GM23338 (cell line): Measurements from ENCODE around the gene GPR26. TPM values are rescaled to one million over a fixed set of nuclear protein-coding genes. Genes with fewer than 3 reads are reported as not detected.
A peak's percentile ranks its signal among the peaks of the same experiment; 100 is the strongest.

Experiments
- ATAC-seq: fragments of 200-7000 bp; cut with Tn5 transposase; 3 replicates; pipeline ENCODE4 v1.9.1; 2020
- DNase-seq: peaks from one replicate; pipeline ENCODE4 v3.0.0-alpha.2; 2015; ENCODE audit warnings: low spot score
- H2AFZ ChIP-seq: fragments of 200-600 bp; sonication (generic); 2 replicates; pipeline ENCODE4 v1.8.0; 2016; ENCODE audit warnings: antibody characterized with exemption, mild to moderate bottlenecking, moderate library complexity
- H3F3A ChIP-seq: fragments of 200-600 bp; sonication (generic); replicated peaks from 2 replicates; pipeline ENCODE4 v1.8.0; 2017; ENCODE audit warnings: antibody characterized with exemption, mixed run types, low read depth
- H3K27ac ChIP-seq: fragments of 200-600 bp; sonication (generic); 2 replicates; pipeline ENCODE4 v1.6.1; 2016; ENCODE audit warnings: low read depth
- H3K27me3 ChIP-seq: fragments of 200-600 bp; sonication (generic); 2 replicates; pipeline ENCODE4 v1.8.0; 2016; ENCODE audit warnings: mild to moderate bottlenecking, mixed run types, moderate library complexity; ENCODE audit not compliant: insufficient read depth
- H3K36me3 ChIP-seq: fragments of 200-600 bp; sonication (generic); 2 replicates; pipeline ENCODE4 v1.8.0; 2016; ENCODE audit warnings: mild to moderate bottlenecking; ENCODE audit not compliant: insufficient read depth
- H3K4me1 ChIP-seq: fragments of 200-600 bp; sonication (generic); 2 replicates; pipeline ENCODE4 v1.8.0; 2016; ENCODE audit warnings: mild to moderate bottlenecking, moderate library complexity; ENCODE audit not compliant: insufficient read depth
- H3K4me2 ChIP-seq: fragments of 200-600 bp; sonication (generic); 2 replicates; pipeline ENCODE4 v1.7.1; 2017; ENCODE audit warnings: mixed run types
- H3K4me3 ChIP-seq: fragments of 200-600 bp; sonication (generic); 2 replicates; pipeline ENCODE4 v1.6.1; 2016; ENCODE audit warnings: mixed run types
- H3K79me2 ChIP-seq: fragments of 200-600 bp; sonication (generic); replicated peaks from 2 replicates; pipeline ENCODE4 v1.8.0; 2017; ENCODE audit warnings: mild to moderate bottlenecking; ENCODE audit not compliant: insufficient read depth
- H3K9me2 ChIP-seq: fragments of 200-600 bp; sonication (generic); 2 replicates; pipeline ENCODE4 v1.8.0; 2017; ENCODE audit not compliant: insufficient read depth
- H4K20me1 ChIP-seq: fragments of 200-600 bp; sonication (generic); replicated peaks from 2 replicates; pipeline ENCODE4 v1.8.0; 2017; ENCODE audit warnings: mild to moderate bottlenecking; ENCODE audit not compliant: insufficient read depth
- H3K27ac Mint-ChIP-seq: 2 replicates; pipeline ENCODE4 v1.8.0; 2020; ENCODE audit warnings: inconsistent platforms, mild to moderate bottlenecking, moderate library complexity, mixed read lengths
- H3K27me3 Mint-ChIP-seq: 3 replicates; pipeline ENCODE4 v1.8.0; 2022; ENCODE audit warnings: low read depth, mild to moderate bottlenecking, moderate library complexity, mixed read lengths, inconsistent platforms; ENCODE audit not compliant: insufficient read depth, poor library complexity
- H3K36me3 Mint-ChIP-seq: 3 replicates; pipeline ENCODE4 v1.8.0; 2021; ENCODE audit warnings: low read depth, mild to moderate bottlenecking, inconsistent platforms, moderate library complexity, mixed read lengths
- H3K4me1 Mint-ChIP-seq: 3 replicates; pipeline ENCODE4 v1.8.0; 2020; ENCODE audit warnings: mild to moderate bottlenecking, inconsistent platforms, mixed read lengths
- H3K4me3 Mint-ChIP-seq: 3 replicates; pipeline ENCODE4 v1.8.0; 2021; ENCODE audit warnings: moderate library complexity, mild to moderate bottlenecking, inconsistent platforms, mixed read lengths
- H3K9me3 Mint-ChIP-seq: 3 replicates; pipeline ENCODE4 v1.8.0; 2020; ENCODE audit warnings: moderate library complexity, mild to moderate bottlenecking, inconsistent platforms, mixed read lengths
- JUNB ChIP-seq: IDR thresholded peaks from one replicate; pipeline ENCODE4 v1.6.1; 2016; ENCODE audit warnings: antibody characterized with exemption; ENCODE audit not compliant: unreplicated experiment
- NANOG ChIP-seq: IDR thresholded peaks from 2 replicates; pipeline ENCODE4 v1.6.1; 2016; ENCODE audit warnings: antibody characterized with exemption, borderline replicate concordance
- POLR2AphosphoS5 ChIP-seq: IDR thresholded peaks from 2 replicates; pipeline ENCODE4 v1.6.1; 2016; ENCODE audit warnings: antibody characterized with exemption, low read depth
- STAT1 ChIP-seq: IDR thresholded peaks from one replicate; pipeline ENCODE4 v1.6.1; 2016; ENCODE audit warnings: antibody characterized with exemption; ENCODE audit not compliant: unreplicated experiment
- ZNF114 ChIP-seq: fragments of 250-450 bp; sonication (Bioruptor Pico); IDR thresholded peaks from 2 replicates; pipeline ENCODE4 v1.5.0; 2020; ENCODE audit warnings: mild to moderate bottlenecking, moderate library complexity
- ZNF331 ChIP-seq: fragments of 250-450 bp; sonication (Bioruptor Pico); IDR thresholded peaks from 2 replicates; pipeline ENCODE4 v1.5.0; 2020; ENCODE audit warnings: low read depth, mild to moderate bottlenecking, moderate library complexity
- polyA plus RNA-seq: library from polyadenylated mRNA; unstranded; fragments of >200 nt; fragmentation: Nextera tagmentation; extraction: Ambion mirVana; gene quantifications from 2 replicates; pipeline ENCODE4 v1.2.1, GENCODE V29; 2016
- total RNA-seq: library from RNA; depleted of rRNA; stranded (reverse); fragments of >200 nt; shearing (Covaris generic); gene quantifications from 2 replicates; pipeline ENCODE4 v1.2.3, GENCODE V29; 2014
- TF ChIP-seq, protein P1 (sequence below): fragments of 250-450 bp; sonication (Bioruptor Pico); IDR thresholded peaks from 2 replicates; pipeline ENCODE4 v1.5.0; 2020; ENCODE audit warnings: mild to moderate bottlenecking, moderate library complexity

GPR26 gene
- total and polyA plus RNA-seq, 2 experiments from 2014 or later: 0.06 to 0.07 TPM

- TF ChIP-seq, protein P1, sequence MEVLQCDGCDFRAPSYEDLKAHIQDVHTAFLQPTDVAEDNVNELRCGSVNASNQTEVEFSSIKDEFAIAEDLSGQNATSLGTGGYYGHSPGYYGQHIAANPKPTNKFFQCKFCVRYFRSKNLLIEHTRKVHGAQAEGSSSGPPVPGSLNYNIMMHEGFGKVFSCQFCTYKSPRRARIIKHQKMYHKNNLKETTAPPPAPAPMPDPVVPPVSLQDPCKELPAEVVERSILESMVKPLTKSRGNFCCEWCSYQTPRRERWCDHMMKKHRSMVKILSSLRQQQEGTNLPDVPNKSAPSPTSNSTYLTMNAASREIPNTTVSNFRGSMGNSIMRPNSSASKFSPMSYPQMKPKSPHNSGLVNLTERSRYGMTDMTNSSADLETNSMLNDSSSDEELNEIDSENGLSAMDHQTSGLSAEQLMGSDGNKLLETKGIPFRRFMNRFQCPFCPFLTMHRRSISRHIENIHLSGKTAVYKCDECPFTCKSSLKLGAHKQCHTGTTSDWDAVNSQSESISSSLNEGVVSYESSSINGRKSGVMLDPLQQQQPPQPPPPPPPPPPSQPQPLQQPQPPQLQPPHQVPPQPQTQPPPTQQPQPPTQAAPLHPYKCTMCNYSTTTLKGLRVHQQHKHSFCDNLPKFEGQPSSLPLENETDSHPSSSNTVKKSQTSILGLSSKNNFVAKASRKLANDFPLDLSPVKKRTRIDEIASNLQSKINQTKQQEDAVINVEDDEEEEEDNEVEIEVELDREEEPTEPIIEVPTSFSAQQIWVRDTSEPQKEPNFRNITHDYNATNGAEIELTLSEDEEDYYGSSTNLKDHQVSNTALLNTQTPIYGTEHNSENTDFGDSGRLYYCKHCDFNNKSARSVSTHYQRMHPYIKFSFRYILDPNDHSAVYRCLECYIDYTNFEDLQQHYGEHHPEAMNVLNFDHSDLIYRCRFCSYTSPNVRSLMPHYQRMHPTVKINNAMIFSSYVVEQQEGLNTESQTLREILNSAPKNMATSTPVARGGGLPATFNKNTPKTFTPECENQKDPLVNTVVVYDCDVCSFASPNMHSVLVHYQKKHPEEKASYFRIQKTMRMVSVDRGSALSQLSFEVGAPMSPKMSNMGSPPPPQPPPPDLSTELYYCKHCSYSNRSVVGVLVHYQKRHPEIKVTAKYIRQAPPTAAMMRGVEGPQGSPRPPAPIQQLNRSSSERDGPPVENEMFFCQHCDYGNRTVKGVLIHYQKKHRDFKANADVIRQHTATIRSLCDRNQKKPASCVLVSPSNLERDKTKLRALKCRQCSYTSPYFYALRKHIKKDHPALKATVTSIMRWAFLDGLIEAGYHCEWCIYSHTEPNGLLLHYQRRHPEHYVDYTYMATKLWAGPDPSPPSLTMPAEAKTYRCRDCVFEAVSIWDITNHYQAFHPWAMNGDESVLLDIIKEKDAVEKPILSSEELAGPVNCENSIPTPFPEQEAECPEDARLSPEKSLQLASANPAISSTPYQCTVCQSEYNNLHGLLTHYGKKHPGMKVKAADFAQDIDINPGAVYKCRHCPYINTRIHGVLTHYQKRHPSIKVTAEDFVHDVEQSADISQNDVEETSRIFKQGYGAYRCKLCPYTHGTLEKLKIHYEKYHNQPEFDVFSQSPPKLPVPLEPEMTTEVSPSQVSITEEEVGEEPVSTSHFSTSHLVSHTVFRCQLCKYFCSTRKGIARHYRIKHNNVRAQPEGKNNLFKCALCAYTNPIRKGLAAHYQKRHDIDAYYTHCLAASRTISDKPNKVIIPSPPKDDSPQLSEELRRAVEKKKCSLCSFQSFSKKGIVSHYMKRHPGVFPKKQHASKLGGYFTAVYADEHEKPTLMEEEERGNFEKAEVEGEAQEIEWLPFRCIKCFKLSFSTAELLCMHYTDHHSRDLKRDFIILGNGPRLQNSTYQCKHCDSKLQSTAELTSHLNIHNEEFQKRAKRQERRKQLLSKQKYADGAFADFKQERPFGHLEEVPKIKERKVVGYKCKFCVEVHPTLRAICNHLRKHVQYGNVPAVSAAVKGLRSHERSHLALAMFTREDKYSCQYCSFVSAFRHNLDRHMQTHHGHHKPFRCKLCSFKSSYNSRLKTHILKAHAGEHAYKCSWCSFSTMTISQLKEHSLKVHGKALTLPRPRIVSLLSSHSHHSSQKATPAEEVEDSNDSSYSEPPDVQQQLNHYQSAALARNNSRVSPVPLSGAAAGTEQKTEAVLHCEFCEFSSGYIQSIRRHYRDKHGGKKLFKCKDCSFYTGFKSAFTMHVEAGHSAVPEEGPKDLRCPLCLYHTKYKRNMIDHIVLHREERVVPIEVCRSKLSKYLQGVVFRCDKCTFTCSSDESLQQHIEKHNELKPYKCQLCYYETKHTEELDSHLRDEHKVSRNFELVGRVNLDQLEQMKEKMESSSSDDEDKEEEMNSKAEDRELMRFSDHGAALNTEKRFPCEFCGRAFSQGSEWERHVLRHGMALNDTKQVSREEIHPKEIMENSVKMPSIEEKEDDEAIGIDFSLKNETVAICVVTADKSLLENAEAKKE: no peak
- TF ChIP-seq ZNF331 (CRISPR knock-in tag): no peak
Observed at GRCh38 chr10:123645615-123646014, 20.5 kb upstream of the GPR26 start (continued).

DNA sequence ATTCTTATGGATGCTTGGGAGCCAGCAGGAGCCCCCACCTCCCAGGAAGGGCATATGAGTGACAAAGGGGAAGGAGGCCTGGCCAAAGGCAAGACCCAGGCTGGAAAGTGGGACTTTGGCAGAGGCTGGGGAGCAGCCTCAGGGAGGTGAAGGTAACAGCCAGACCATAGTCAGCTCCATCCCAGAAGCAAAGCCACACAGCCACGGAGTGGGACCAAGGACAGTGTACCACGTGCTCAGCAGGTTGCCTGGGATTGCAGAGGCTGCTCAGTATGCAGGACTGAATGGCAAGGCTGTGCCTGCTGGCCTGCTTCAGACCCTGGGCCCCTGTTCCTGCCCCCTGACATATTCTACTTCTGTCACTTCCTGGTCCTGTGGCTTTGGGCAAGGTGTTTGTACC is 17.6 kb upstream of the GPR26 start:
- Mint-ChIP-seq H3K9me3 (no peaks in the 10 kb centered on the region), H3K27ac (no peak overlapping the region), H3K4me1 (peaks cover 3% of the 10 kb centered on the region; the same call in 2 of the 3 replicates), H3K27me3 (peaks cover 9% of the 10 kb centered on the region), H3K4me3 (no peak overlapping the region), H3K36me3 (no peaks in the 10 kb centered on the region)
- H3K4me2 ChIP-seq: no peak overlapping the region
- ATAC-seq (peak; percentile 23; the same call in 1 of the 3 replicates), DNase-seq (no peak)
- no peaks in the 10 kb centered on the region for H3K36me3 ChIP-seq
- TF ChIP-seq JUNB (no peak), STAT1 (no peak), ZNF331 (CRISPR knock-in tag) (no peak), NANOG (no peak), POLR2AphosphoS5 (no peak), ZNF114 (CRISPR knock-in tag) (no peak)
- no peak overlapping the region for H3K27ac ChIP-seq
- no peaks in the 10 kb centered on the region for H3F3A ChIP-seq
- no peaks in the 10 kb centered on the region for H3K27me3 ChIP-seq
- H3K9me2 ChIP-seq: peaks cover 4% of the 10 kb centered on the region; the same call in 1 of the 2 replicates
- no peaks in the 10 kb centered on the region for H4K20me1 ChIP-seq
- no peak overlapping the region for H2AFZ ChIP-seq
- H3K79me2 ChIP-seq: no peaks in the 10 kb centered on the region
- H3K4me3 ChIP-seq: no peak overlapping the region
- no peaks in the 10 kb centered on the region for H3K4me1 ChIP-seq
